Heart left ventricle (tissue), 16 donors: ENCODE measurements around the gene BCAR3. TPM values are rescaled to one million over a fixed set of nuclear protein-coding genes. Genes with fewer than 3 reads are reported as not detected.

Experiments used
- ATAC-seq, 4 donors: fragments of 200-7000 bp; cut with Tn5 transposase; one replicate each; pipeline ENCODE4 v1.9.1; 2020 to 2022; ENCODE audit warnings: moderate library complexity in 4 of 4, mild to moderate bottlenecking in 3 of 4, moderate number of reproducible peaks in 1 of 4
- DNase-seq, 5 donors: peaks; one replicate each; pipeline ENCODE4 v3.0.0-alpha.2; 2020
- H3K27ac ChIP-seq, 12 donors: fragments of 200-600 bp; sonication (generic) in 4 of 12; one replicate each; pipeline versions ENCODE4 v1.5.0 to v1.8.0; 2016 to 2022; ENCODE audit warnings: mild to moderate bottlenecking in 2 of 12
- H3K27me3 ChIP-seq, 9 donors: fragments of 200-600 bp; sonication (generic) in 2 of 9; one replicate each; pipeline versions ENCODE4 v1.5.1 to v1.8.0; 2016 to 2022; ENCODE audit warnings: mild to moderate bottlenecking in 3 of 9
- H3K36me3 ChIP-seq, 9 donors: fragments of 200-600 bp; sonication (generic) in 2 of 9; one replicate each; pipeline versions ENCODE4 v1.5.0 to v1.8.0; 2018 to 2022; ENCODE audit warnings: mild to moderate bottlenecking in 2 of 9
- H3K4me1 ChIP-seq, 12 donors: fragments of 200-600 bp; sonication (generic) in 4 of 12; one replicate each; pipeline versions ENCODE4 v1.5.0 to v1.8.0; 2016 to 2022; ENCODE audit warnings: mild to moderate bottlenecking in 3 of 12
- H3K4me3 ChIP-seq, 12 donors: fragments of 200-600 bp; sonication (generic) in 4 of 12; one replicate each; pipeline versions ENCODE4 v1.5.0 to v1.8.0; 2017 to 2022; ENCODE audit warnings: mild to moderate bottlenecking in 9 of 12, moderate library complexity in 4 of 12
- H3K9me3 ChIP-seq, 12 donors: fragments of 200-600 bp; sonication (generic) in 4 of 12; one replicate each; pipeline versions ENCODE4 v1.5.0 to v1.8.0; 2016 to 2022; ENCODE audit warnings: mild to moderate bottlenecking in 1 of 12
- CTCF ChIP-seq, 12 donors: fragments of 200-600 bp; sonication (generic) in 4 of 12; IDR thresholded peaks; one replicate each; pipeline versions ENCODE4 v1.5.0 to v1.8.0; 2018 to 2022; ENCODE audit warnings: antibody characterized with exemption in 12 of 12, mild to moderate bottlenecking in 5 of 12
- POLR2A ChIP-seq, 2 donors: fragments of 450-650 bp; IDR thresholded peaks; one replicate each; pipeline ENCODE4 v1.6.1; 2017; ENCODE audit warnings: antibody characterized with exemption in 2 of 2, mild to moderate bottlenecking in 2 of 2, moderate library complexity in 2 of 2
- WGBS, 4 donors: extraction: QIAGEN DNeasy Blood & Tissue Kit in 2 of 4; methylation state at CpG; one replicate each; pipeline versions ENCODE4 v1.1.5 to v1.1.7; 2013 to 2018; 5-methylcytosine and 5-hydroxymethylcytosine counted together
- intact Hi-C, 10 donors: fragments of 100-400 bp; cut with DNase I; formaldehyde crosslinking; loops; one replicate each; pipeline versions ENCODE4 v1.11.1 to v1.14.2; 2022
- polyA plus RNA-seq, 2 donors: library from polyadenylated mRNA; stranded (reverse); fragments of 200-250 nt; gene quantifications; one replicate each; pipeline ENCODE4 v1.2.3, GENCODE V29; 2013
- total RNA-seq, 9 donors: library from RNA; depleted of rRNA in 2 of 9; stranded (reverse); fragments of >200 nt in 2 of 9; fragmentation: NEBNext Ultra II Directional in 3 of 9; extraction: Animal tissue kit (Norgen Biotek cat#: 25700) in 3 of 9; gene quantifications; one replicate each; pipeline versions ENCODE4 v1.1.0 to v1.2.4, GENCODE V29; 2016 to 2023
- donor health status: ischemic (EF 13 %, LVEDD 7.1; RV severe dilation, severe dysfunction).
- donor health status: healthy with polysubstance abuse.
- donor health status: DM: no; HTN: yes; CAD: no.
- donor health status: DM: no; HTN: no; CAD: no.
- donor health status: ischemic (EF 25% LVEDD 6.9; RV normal size, moderate dysfunction).
- donor health status: ischemic (EF 25% LVEDD 5.7; RV mildly dilated, moderate dysfunction).
- donor health status: healthy.
- donor health status: DM: yes; HTN: yes; CAD: no.
- donor health status: ischemic (EF 35%, LVEDD 5.7; RV mildly dilated, moderate dysfunction).
- donor health status: nonischemic (EF 11% LVEDD 7.7; RV severe dilation, severe dysfunction).
- donor health status: DM: yes; HTN: yes; CAD: no.
- donor health status: PGD.
- donor health status: ischemic (EF 29% LVEDD 5.4; RV normal size, mild dysfunction).
- donor health status: nonischemic (EF 23%, LVEDD 6.1; RV moderate dilation, normal function).

The BCAR3 gene
- total and polyA plus RNA-seq, 11 donors: 6.4 to 25.0 (median 12.9) TPM

DNA sequence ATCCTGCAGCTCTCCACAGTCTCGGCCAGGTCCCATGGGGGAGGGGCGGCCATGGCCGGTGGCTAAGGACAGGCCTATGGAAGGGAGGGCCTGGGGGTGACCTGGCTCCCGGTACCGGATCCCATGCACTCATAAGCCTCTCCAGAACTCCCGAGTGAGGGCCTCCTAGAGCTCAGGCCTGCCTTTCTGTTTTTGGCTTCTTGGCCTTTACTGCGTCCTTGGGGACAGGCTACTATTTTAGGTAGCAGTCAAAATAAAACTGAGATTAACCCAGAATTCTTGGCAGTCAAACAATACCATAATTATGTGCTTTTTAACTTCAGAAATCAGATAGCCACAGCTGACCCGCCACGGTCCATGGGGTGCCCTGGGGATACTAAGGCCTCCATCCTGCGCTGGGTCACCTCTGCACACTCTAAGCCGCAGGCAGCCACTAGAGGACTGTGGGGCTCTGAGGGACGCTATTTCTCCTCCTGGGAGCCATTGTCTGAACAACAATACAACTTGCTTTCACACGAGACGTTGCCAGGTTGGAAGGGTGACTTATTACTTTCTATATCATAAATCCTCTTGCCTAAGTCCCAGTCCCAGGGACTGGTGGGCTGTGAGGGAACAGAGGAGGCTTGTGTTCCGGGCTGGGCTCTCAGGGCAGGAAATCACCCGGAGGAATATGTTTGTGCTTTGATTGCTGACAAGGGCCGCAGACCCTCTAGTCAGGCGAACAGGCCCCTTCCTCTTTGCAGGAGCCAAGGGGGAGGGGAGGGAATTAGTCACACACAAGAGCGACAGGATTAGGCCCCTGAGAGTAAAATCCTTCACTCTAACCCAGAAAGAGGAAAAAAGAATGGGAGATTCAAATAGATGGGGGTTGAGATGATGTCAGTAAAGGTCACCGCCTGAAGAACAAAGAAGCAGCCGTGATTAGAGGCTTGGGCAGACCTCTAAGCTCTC is 40.7 kb upstream of the BCAR3 start:
- H3K36me3 ChIP-seq: no peaks in the 10 kb centered on the region
- H3K4me1 ChIP-seq: peaks cover 5 to 46% (median 37%) of the 10 kb centered on the region in 12 donors
- TF ChIP-seq POLR2A (IDR thresholded peaks at IDR 0.05) (no peak), CTCF (IDR thresholded peaks at IDR 0.05) (peak in 10 of 12 donors; percentile 8 to 49 (median 31))
- intact Hi-C loops: loop anchor here in 7 of 10 donors (2.0 to 10.0 kb wide), 9 partner anchors 35 to 288 kb away; partner anchors contain the start of gene BCAR3 (in 3 of the 7)
- no peaks in the 10 kb centered on the region for H3K27me3 ChIP-seq
- WGBS, 4 donors: 14 to 34% (median 21%) methylated on average over 13 to 21 of the region's 21 CpGs
- DNase-seq: peak; percentile 69 to 88 (median 79)
- peaks cover 0 to 2% (median 0%) of the 10 kb centered on the region in 12 donors for H3K9me3 ChIP-seq
- no peak overlapping the region for H3K4me3 ChIP-seq
- peak overlapping the region; percentile 54 to 95 (median 82) for H3K27ac ChIP-seq
- peak; percentile 85 to 90 (median 88) for ATAC-seq

DNA sequence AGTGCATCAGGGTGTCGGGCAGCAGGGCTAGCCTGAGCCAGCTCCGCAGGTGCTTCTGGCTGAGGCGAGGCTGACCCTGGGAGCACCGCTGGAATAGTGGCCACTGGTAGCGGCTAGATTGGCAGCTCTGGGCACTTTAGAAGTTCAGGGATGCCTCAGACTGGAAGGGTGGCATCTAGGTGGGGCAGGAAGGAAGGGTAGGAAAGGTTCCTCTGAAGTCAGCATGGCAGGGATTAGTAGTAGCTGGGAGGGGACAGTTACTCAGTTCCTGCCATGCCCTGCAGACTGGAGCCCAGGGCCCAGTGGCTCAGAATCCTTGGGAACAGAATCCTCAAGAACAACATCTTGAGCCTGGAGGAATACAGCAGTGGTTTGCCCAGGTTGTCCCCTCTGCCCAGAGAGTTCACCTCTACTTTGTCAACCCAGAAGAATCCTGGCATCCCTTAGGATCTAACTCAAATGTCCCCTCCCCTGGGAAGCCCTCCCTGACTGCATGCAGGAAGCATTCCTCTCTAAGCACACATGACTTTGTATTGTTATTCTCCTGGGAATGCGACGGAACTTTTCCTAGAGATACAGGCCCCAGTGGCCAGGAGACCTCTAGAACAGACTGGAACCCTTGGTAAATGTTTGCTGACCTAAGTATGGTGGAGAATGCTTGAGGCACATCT is 39.5 kb upstream of the BCAR3 start:
- intact Hi-C loops: loop anchor here in 6 of 10 donors (5.0 to 10.0 kb wide), 7 partner anchors 36 to 286 kb away; partner anchors contain the start of gene BCAR3 (in 2 of the 6)
- 84 to 93% (median 89%) methylated on average over 7 of the region's 7 CpGs for WGBS, 4 donors
- H3K4me1 ChIP-seq: peaks cover 5 to 53% (median 40%) of the 10 kb centered on the region in 12 donors

DNA sequence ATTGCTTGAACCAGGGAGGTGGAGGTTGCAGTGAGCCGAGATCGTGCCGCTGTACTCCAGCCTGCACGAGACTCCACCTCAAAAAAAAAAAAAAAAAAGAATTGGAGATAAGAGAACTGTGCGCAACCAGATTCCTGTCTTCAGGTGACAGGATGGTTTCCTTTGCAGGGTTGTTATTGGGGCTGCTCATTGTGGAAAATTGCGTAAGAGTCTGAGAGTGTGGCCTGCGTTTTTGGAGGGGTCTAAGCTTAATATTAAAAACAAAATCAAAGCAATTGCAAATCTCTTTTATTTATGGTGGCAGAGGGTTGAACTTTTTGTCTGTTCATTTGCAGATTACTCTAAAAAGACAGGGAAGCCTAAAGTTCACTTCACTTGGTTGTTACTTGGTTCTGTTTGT is 36.0 kb upstream of the BCAR3 start:
- Histone ChIP-seq H3K36me3 (no peaks in the 10 kb centered on the region), H3K4me1 (peaks cover 0 to 41% (median 22%) of the 10 kb centered on the region in 12 donors), H3K4me3 (no peak overlapping the region), H3K27ac (no peak overlapping the region), H3K9me3 (peaks cover 0 to 5% (median 0%) of the 10 kb centered on the region in 12 donors), H3K27me3 (no peaks in the 10 kb centered on the region)
- no peak for ATAC-seq
- no peak for TF ChIP-seq CTCF (IDR thresholded peaks at IDR 0.05)
- no peak for TF ChIP-seq POLR2A (IDR thresholded peaks at IDR 0.05)
- intact Hi-C loops: no loop called here
- DNase-seq: no peak
- WGBS, 4 donors: 90 to 96% (median 94%) methylated on average over 7 of the region's 7 CpGs

More for the DNA sequence above, 39.5 kb upstream of the BCAR3 start:
- DNase-seq (no peak), ATAC-seq (no peak)
- Histone ChIP-seq H3K9me3 (peaks cover 0 to 5% (median 0%) of the 10 kb centered on the region in 12 donors), H3K36me3 (no peaks in the 10 kb centered on the region), H3K4me3 (no peak overlapping the region), H3K27me3 (no peaks in the 10 kb centered on the region), H3K27ac (peak overlapping the region in 5 of 12 donors; percentile 77 to 91 (median 83))
- no peak for TF ChIP-seq POLR2A (IDR thresholded peaks at IDR 0.05)
- TF ChIP-seq CTCF (IDR thresholded peaks at IDR 0.05): no peak
